Measurements from ENCODE around the gene PRMT5.
"Not testable (repeated sequence)": the region's sequence is repeated elsewhere in the genome, so short reads cannot be mapped to it uniquely, and the experiment has no call there.

PRMT5 gene

GRCh38 chr14:22929961-22930364 is 787 bp upstream of the PRMT5 start:
- no peak for DNase-seq

GRCh38 chr14:22928237-22929103 is 706 bp downstream of the PRMT5 start:
- DNase-seq: peak in 1 of 2 experiments; percentile 13

GRCh38 chr14:22926316-22926715 is 2.9 kb downstream of the PRMT5 start:
- no peak for DNase-seq

GRCh38 chr14:22925513-22925912 is 3.7 kb downstream of the PRMT5 start:
- no peak for DNase-seq

GRCh38 chr14:22923746-22924145 is 5.4 kb downstream of the PRMT5 start:
- no peak for DNase-seq

GRCh38 chr14:22922294-22922693 is 6.9 kb downstream of the PRMT5 start:
- no peak for DNase-seq

GRCh38 chr14:22920697-22921096 is 8.5 kb downstream of the PRMT5 start:
- DNase-seq: no peak

GRCh38 chr14:22919601-22919921 is 9.6 kb downstream of the PRMT5 start:
- no peak for DNase-seq

GRCh38 chr14:22918804-22919600 is 10.2 kb downstream of the PRMT5 start, which contains the start of gene RBM23:
TSS of gene RBM23 (minus strand) at chr14:22919149.
- DNase-seq: peak; percentile 96

- DNase-seq: no peak
These were observed 13.2 kb downstream of the PRMT5 start for GRCh38 chr14:22915886-22916521.

GRCh38 chr14:22914836-22915235 is 14.3 kb downstream of the PRMT5 start:
- DNase-seq: not testable (repeated sequence)

- no peak for DNase-seq
These were observed 18.3 kb downstream of the PRMT5 start for GRCh38 chr14:22910916-22911315.

- DNase-seq: no peak
These were observed 20.6 kb downstream of the PRMT5 start for GRCh38 chr14:22908601-22909000.

GRCh38 chr14:22907429-22907828 is 21.7 kb downstream of the PRMT5 start:
- no peak for DNase-seq

- no peak for DNase-seq
These were observed 23.1 kb downstream of the PRMT5 start for GRCh38 chr14:22906073-22906472.

GRCh38 chr14:22905627-22906026 is 23.5 kb downstream of the PRMT5 start:
- no peak for DNase-seq

GRCh38 chr14:22903742-22904087 is 25.5 kb downstream of the PRMT5 start:
- DNase-seq: no peak

GRCh38 chr14:22901799-22902198 is 27.4 kb downstream of the PRMT5 start:
- DNase-seq: no peak

- DNase-seq: peak; percentile 75
These were observed 28.9 kb downstream of the PRMT5 start for GRCh38 chr14:22900081-22900799.

- DNase-seq: no peak
These were observed 30.7 kb downstream of the PRMT5 start for GRCh38 chr14:22898302-22899090.

GRCh38 chr14:22897357-22897756 is 31.8 kb downstream of the PRMT5 start:
- DNase-seq: no peak

- DNase-seq: no peak
These were observed 32.4 kb downstream of the PRMT5 start for GRCh38 chr14:22896760-22897159.

All from Kasumi-1 (cell line).